ENCODE results near the gene OR10V1.

OR10V1 gene

GRCh38 chr11:59668188-59668949 is 45.3 kb downstream of the OR10V1 start:
- H3K4me3 Mint-ChIP-seq = peak overlapping the region; percentile 92

GRCh38 chr11:59667812-59668187 is 45.8 kb downstream of the OR10V1 start:
- peaks cover 42% of the 10 kb centered on the region for H3K4me1 Mint-ChIP-seq (ENCODE audit: low read depth)
- H3K4me3 Mint-ChIP-seq = peak overlapping the region; percentile 92
- H3K27ac Mint-ChIP-seq = peak overlapping the region; percentile 93
- no peaks in the 10 kb centered on the region for H3K27me3 Mint-ChIP-seq (ENCODE audit: low read depth)
- peaks cover 23% of the 10 kb centered on the region for H3K36me3 Mint-ChIP-seq (ENCODE audit: low read depth)
- H3K9me3 Mint-ChIP-seq = no peaks in the 10 kb centered on the region

More at GRCh38 chr11:59668188-59668949, 45.3 kb downstream of the OR10V1 start:
- Mint-ChIP-seq H3K27ac (peak overlapping the region; percentile 93), H3K4me1 (ENCODE audit: low read depth) (peaks cover 36% of the 10 kb centered on the region), H3K36me3 (ENCODE audit: low read depth) (peaks cover 19% of the 10 kb centered on the region), H3K9me3 (no peaks in the 10 kb centered on the region), H3K27me3 (ENCODE audit: low read depth) (no peaks in the 10 kb centered on the region)

- Mint-ChIP-seq H3K36me3 (ENCODE audit: low read depth) (peaks cover 23% of the 10 kb centered on the region), H3K27ac (peak overlapping the region; percentile 93), H3K9me3 (no peaks in the 10 kb centered on the region), H3K27me3 (ENCODE audit: low read depth) (no peaks in the 10 kb centered on the region), H3K4me1 (ENCODE audit: low read depth) (peaks cover 42% of the 10 kb centered on the region), H3K4me3 (peak overlapping the region; percentile 92)
These were observed 46.7 kb downstream of the OR10V1 start for GRCh38 chr11:59666969-59667368.
